NCI-H2107 treated with DMSO at 0.1 percent for 48 hours (cell line): ENCODE measurements around the gene SPTLC1.
"Not testable (repeated sequence)": the region's sequence is repeated elsewhere in the genome, so short reads cannot be mapped to it uniquely, and the experiment has no call there.

Source experiments
- DNase-seq: peaks from one replicate; lab custom pipeline; 2025; ENCODE audit not compliant: unreplicated experiment; lab: John Stamatoyannopoulos, UW

SPTLC1 gene

GRCh38 chr9:92033991-92034390 is 81.2 kb downstream of the SPTLC1 start:
- DNase-seq: no peak

GRCh38 chr9:92033307-92033706 is 81.9 kb downstream of the SPTLC1 start:
- no peak for DNase-seq

GRCh38 chr9:92032891-92033290 is 82.3 kb downstream of the SPTLC1 start:
- DNase-seq: no peak

- no peak for DNase-seq
Measured at GRCh38 chr9:92030367-92030766, 84.8 kb downstream of the SPTLC1 start.

- no peak for DNase-seq
Measured at GRCh38 chr9:92029553-92029952, 85.7 kb downstream of the SPTLC1 start.

- DNase-seq: no peak
Measured at GRCh38 chr9:92026206-92027002, 88.8 kb downstream of the SPTLC1 start.

GRCh38 chr9:92021785-92022541 is 93.2 kb downstream of the SPTLC1 start:
- not testable (repeated sequence) for DNase-seq

- no peak for DNase-seq
Measured at GRCh38 chr9:92019658-92020057, 95.6 kb downstream of the SPTLC1 start.

GRCh38 chr9:92010705-92011536 is 104.3 kb downstream of the SPTLC1 start:
- no peak for DNase-seq

GRCh38 chr9:92010253-92010652 is 105.0 kb downstream of the SPTLC1 start:
- not testable (repeated sequence) for DNase-seq

GRCh38 chr9:92008041-92008440 is 107.2 kb downstream of the SPTLC1 start:
- DNase-seq: no peak

- DNase-seq: no peak
Measured at GRCh38 chr9:92004045-92004392, 111.2 kb downstream of the SPTLC1 start.

GRCh38 chr9:92003308-92004044 is 111.7 kb downstream of the SPTLC1 start:
- DNase-seq: no peak

GRCh38 chr9:92001948-92002347 is 113.3 kb downstream of the SPTLC1 start:
- DNase-seq: not testable (repeated sequence)

- no peak for DNase-seq
Measured at GRCh38 chr9:92001244-92001643, 114.0 kb downstream of the SPTLC1 start.

GRCh38 chr9:91995000-91995655 is 120.1 kb downstream of the SPTLC1 start:
- no peak for DNase-seq

- DNase-seq: no peak
Measured at GRCh38 chr9:91994422-91994821, 120.8 kb downstream of the SPTLC1 start.

- DNase-seq: no peak
Measured at GRCh38 chr9:91992461-91993041, 122.7 kb downstream of the SPTLC1 start.

GRCh38 chr9:91991721-91992341 is 123.4 kb downstream of the SPTLC1 start:
- no peak for DNase-seq
